Medulla oblongata (tissue), 1 donor: ENCODE measurements around the gene ZNRD2.
"Not testable (repeated sequence)": the region's sequence is repeated elsewhere in the genome, so short reads cannot be mapped to it uniquely, and the experiment has no call there.

Experiments
- DNase-seq: peaks from one replicate; pipeline ENCODE4 v3.0.0-alpha.2; 2015; ENCODE audit errors: extremely low spot score

The ZNRD2 gene

DNA sequence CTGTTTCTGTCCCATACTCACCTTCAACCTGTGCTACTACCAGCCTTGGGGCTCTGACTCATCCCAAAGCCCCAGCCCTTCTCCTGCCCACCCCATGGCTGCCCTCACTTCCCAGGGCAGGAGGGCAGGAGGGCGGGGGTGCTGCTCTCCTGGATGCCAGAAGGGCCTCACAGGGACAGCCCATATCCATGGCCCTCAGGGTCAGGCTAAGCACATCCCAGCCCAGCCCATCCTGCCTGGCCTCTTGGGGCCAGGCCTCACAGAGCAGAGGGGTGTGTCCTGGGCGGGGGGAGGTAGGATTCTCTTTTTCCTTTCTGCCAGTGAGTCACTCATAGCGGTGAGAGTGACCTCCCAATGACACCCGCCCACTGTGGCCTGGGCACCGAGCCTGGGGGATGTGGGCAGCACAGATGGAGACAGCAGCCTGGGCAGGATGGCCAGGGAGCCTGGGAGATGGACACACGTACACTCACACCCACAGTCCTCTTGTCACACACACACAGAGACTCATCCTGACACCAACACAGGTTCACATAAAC, 14.5 kb upstream of the ZNRD2 start:
- no peak for DNase-seq

DNA sequence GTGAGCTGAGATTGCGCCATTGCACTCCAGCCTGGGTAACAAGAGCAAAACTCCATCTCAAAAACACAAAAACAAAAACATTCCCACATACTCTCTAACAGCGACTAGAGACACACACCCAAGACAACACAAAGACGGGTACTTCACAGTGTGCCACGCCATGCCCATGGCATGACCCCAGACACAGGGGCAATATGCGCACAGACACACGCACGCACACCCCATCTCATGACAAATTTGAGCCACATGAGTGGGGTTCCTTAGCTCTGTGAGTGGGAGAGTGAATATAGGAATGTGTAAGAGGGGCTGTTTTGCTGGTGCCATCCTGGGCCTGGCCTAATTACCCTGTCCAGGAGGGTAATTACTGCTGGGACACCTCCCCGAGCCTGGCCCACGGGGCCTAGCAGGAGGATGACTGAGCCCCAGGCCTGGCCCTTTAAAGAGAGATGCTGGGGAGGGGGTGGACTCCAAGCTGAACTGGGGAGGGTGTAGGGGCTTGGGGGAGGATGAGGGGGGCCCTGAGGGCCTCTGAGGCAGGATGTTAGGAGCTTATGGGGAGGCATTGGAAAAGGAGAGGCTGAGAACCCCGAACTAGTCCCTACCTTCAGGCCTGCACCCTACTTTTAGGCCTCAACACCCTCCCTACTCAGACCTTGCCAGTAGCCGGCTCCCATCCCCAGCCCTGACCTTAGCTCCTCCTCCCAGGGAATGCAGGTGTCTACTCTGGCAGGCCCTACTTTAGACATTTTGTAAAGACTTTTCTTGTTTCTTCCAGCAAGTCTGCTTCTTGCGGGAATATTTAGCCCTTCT, 13.6 kb upstream of the ZNRD2 start:
- DNase-seq = no peak

- DNase-seq = no peak
These were observed 12.8 kb upstream of the ZNRD2 start for GRCh38 chr11:65557280-65558001.

- DNase-seq = peak; percentile 92
These were observed 12.0 kb upstream of the ZNRD2 start, which contains the start of gene LTBP3 for GRCh38 chr11:65558002-65558929. Gene LTBP3 (minus strand): TSS chr11:65558359. CDS start chr11:65557959, 400 bp downstream.

DNA sequence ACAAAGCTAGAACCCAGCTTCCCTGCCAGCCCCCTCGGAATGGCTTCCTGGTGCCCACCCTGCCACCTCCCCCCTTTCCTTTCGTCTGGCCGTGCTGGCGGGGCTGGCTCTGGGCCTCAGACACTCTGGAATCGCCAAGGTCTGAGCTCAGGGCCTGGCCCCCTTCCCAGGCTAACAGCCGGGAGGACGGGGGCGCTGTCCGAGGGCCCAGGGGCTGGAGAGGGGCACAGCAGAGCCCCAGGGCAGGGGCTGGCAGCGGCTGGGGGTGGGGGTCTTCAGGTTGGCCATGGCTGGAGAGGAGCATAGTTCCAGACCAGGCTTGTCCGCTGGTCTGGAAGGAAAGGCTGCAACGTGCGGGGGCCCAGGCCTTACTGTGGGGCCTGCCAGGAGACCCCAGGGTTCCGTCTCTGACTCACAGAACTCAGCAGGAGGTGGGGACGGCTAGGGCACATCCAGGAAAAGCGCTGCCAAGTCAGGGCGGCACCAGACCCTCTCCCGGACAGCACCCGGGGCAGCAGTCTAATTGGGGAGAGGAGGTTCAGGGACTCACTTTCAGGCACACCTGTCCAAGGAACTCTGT, 11.3 kb upstream of the ZNRD2 start:
- DNase-seq = peak; percentile 79

GRCh38 chr11:65559535-65559934, 10.7 kb upstream of the ZNRD2 start:
- no peak for DNase-seq

DNA sequence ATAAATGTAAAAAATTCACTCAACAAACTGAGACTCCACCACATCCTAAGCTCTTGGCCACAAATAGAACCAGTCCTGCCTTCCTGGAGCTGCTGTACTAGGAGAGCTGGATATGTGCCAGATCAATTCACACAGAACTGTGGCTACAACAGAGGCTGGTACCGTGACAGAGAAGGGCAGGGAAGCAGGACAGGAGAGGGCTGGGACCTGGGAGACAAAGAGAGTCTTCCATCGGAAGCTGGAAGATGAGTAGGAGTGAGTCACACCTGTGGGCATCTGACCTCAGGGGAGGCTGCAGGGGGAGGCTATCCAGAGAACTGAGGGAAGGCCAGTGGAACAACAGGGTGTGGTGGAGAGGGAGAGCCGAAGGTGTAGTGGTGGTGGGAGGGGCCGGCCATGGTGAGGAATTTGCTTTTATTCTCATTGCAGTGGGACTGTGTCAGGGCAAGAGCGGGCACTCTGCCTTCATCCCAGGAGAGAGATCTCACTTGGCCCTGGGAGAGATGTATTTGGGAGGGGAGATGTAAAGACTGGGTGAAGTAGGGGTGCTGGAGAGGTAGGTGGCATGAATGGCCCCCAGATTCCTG, 10.2 kb upstream of the ZNRD2 start:
- peak; percentile 59 for DNase-seq

DNA sequence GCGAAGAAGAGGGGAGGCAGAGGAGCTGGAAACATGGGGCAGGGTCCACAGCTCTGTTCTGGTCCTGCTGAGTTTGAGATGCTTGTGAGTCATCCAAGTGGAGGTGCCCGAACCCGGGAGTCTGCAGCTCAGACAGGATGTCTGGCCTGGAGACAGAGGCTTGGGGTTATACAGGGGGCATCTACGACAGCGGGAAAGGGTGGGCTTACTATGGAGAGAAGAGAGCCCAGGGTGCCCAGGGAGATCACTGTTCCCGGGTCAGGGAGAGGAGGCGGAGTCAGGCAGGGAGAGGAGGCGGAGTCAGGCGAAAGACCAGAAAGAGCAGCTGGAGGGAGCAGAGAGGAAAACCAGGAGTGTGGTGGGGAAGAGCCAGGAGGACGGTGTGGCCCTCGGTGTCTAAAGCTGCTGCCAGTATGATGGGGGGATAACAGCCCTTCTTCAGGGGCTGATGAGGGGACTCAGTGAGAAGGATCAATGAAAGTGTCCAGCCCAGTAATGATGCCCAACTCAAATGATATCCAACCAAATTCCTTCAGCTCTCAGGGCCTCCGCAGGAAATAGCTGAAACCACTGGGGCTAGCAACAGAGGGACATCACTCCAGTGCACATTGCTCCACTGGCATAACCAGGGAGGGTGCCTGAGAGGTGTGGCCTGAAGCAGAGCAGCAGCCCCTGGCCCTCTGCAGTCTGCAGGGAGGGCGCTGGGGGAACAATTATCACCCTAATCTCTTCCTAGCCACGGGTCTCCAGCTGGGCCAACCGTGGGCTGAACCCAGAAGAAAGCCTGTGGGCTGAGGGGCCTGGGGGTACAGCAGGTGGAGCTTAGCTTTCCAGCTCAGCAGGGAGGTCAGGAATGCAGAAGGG, 9.5 kb upstream of the ZNRD2 start:
- peak; percentile 69 for DNase-seq

- DNase-seq = no peak
These were observed 8.3 kb upstream of the ZNRD2 start for GRCh38 chr11:65562020-65562419.

GRCh38 chr11:65562788-65563187, 7.5 kb upstream of the ZNRD2 start:
- DNase-seq = no peak

DNA sequence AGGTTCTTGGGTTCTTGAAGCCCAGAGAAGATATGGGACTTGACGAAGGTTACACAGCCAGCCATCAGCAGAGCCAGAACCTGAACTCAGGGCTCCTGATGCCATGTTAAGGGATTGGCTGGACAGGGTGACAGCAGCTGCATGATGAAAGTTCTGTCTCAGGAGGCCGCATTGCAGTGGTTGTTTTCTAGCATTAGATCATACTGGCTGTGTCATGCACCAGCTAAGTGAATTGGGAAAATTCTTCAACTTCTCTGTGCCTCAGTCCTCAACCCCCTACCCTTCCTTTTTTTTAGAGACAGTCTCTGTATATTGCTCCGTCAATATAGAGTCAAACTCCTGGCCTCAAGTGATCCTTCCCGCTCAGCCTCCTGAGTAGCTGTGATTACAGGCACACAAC, 6.7 kb upstream of the ZNRD2 start:
- no peak for DNase-seq

- DNase-seq = not testable (repeated sequence)
These were observed 5.3 kb upstream of the ZNRD2 start for GRCh38 chr11:65564879-65565559.

DNA sequence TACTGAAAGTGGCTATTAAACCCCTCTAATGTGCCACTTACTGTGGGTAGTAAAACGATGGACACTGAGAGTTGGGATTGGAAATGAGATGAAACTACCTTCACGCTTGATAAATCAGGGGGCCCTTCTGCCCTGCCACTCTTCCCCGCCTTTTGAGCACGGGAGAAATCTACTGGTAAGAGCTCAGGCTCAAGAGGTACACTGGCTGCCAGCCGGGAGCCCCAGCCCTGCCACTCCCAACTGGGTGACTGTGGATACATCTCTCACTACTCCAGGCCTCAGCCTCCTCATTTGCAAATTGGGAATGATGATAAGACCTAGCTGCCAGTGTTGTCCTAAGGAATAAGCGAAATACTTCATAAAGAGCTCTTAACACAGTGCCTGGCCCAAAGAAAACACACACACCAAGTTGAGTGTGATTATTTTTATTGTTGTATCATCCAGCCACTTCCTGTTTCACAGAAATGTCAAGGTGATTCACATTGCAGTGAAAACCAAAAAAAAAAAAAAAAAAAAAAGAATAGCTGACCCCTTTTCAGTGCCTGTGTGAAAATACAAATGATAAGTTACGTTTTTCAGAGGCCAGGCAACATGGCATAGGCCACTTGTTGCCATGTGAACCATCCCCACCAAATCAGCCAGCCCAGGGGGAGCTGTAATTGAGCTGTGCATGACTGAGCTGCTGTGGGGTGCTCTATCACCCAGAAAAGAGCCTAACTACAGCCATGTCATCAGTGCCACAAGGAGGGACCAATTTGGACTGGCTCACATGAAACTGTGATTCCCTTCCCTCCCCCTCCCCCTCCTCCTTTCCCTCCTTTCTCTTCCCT, 4.4 kb upstream of the ZNRD2 start:
- DNase-seq = no peak

GRCh38 chr11:65569164-65569972, 909 bp upstream of the ZNRD2 start:
- no peak for DNase-seq

DNA sequence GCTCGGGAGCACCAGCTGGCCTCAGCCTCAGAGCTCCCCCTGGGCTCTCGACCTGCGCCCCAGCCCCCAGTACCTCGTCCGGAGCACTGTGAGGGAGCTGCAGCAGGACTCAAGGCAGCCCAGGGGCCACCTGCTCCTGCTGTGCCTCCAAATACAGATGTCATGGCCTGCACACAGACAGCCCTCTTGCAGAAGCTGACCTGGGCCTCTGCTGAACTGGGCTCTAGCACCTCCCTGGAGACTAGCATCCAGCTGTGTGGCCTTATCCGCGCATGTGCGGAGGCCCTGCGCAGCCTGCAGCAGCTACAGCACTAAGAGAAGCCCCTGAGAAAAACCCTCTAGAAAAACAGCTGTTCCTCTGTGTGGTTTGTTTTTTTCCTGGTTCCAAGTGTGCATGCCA, 1.1 kb downstream of the ZNRD2 start:
- DNase-seq = no peak

DNA sequence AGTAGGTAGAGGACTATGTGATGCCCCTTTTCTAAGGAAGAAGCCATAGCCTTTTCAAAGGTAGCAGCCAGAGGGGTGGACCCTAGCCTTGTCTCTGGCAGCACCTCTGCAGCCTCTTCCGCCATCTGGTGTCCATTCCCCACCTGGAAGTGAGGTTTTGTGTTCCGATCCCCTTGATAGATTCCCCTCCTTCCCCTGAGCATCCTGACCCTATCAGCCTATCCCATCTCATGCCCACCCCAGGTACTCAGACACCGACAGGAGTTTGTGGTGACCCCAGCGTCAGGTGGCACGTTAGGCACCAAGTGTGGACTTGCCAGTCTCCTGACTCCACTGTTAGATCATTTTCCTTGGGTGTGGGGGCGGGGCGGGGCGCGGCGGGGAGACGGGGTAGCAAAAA, 1.7 kb downstream of the ZNRD2 start:
- peak; percentile 33 for DNase-seq

GRCh38 chr11:65572356-65573051, 2.2 kb downstream of the ZNRD2 start, which contains the start of gene FAM89B:
Gene FAM89B (plus strand): TSS chr11:65572538. CDS start chr11:65572670, 132 bp downstream.
- peak; percentile 92 for DNase-seq
